ENCODE measurements around the gene USP7. TPM values are rescaled to one million over a fixed set of nuclear protein-coding genes. Genes with fewer than 3 reads are reported as not detected.
"Not testable (repeated sequence)": the region's sequence is repeated elsewhere in the genome, so short reads cannot be mapped to it uniquely, and the experiment has no call there.

Gene USP7
- total RNA-seq, 1 donor from 2014 or later, result 87.5 TPM

DNA sequence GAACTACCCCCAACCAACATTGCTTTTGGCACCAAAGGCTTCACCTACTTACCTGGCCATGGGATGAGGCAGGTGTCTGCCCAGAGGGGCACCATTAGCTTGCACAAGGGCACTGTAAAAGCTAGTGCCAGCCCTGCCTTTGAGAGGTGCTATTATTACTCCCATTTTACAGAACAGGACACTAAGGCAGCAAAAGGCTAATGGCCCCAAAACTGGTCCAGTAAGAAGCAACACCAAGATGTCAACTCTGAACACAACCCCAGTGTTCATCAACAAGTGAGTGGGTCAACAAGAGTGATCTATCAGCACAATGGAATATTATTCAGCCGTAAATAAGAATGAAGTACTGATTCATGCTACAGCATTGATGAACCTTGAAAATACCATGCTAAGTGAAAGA lies 7.7 kb upstream of the USP7 start:
- ATAC-seq, result no peak
- H3K4me3 ChIP-seq, result no peak overlapping the region
- H3K27ac ChIP-seq, result no peak overlapping the region
- TF ChIP-seq, protein P1, sequence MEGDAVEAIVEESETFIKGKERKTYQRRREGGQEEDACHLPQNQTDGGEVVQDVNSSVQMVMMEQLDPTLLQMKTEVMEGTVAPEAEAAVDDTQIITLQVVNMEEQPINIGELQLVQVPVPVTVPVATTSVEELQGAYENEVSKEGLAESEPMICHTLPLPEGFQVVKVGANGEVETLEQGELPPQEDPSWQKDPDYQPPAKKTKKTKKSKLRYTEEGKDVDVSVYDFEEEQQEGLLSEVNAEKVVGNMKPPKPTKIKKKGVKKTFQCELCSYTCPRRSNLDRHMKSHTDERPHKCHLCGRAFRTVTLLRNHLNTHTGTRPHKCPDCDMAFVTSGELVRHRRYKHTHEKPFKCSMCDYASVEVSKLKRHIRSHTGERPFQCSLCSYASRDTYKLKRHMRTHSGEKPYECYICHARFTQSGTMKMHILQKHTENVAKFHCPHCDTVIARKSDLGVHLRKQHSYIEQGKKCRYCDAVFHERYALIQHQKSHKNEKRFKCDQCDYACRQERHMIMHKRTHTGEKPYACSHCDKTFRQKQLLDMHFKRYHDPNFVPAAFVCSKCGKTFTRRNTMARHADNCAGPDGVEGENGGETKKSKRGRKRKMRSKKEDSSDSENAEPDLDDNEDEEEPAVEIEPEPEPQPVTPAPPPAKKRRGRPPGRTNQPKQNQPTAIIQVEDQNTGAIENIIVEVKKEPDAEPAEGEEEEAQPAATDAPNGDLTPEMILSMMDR (IDR thresholded peaks at IDR 0.05), result no peak
- H3K27me3 ChIP-seq, result no peaks in the 10 kb centered on the region
- DNase-seq, result no peak
- H3K36me3 ChIP-seq, result no peaks in the 10 kb centered on the region
- H3K9me3 ChIP-seq, result no peaks in the 10 kb centered on the region
- intact Hi-C loops (cut with DNase I), result no loop called here
- H3K4me1 ChIP-seq, result no peaks in the 10 kb centered on the region

DNA sequence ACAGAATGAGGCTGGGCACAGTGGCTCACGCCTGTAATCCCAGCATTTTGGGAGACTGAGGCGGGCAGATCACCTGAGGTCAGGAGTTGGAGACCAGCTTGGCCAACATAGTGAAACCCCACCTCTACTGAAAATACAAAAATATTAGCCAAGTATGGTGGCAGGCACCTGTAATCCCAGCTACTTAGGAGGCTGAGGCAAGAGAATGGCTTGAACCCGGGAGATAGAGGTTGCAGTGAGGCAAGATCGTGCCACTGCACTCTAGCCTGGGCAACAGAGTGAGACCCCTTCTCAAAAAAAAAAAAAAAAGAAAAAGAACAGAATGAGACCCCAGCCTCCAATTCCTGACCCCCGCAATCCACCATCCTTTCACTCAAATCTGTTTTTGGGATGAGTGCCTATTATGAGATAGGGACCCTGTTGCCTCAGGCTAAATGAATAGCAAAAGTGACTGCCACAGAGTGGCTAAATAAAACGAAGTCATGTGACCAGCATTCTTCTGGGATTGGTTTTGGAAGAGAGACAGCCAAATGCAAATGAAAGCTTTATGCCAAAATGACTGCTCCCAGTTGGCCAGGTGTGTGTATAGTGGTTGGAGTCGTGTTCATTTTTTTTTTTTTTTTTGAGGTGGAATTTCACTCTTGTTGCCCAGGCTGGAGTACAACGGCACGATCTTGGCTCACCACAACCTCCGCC lies 5.6 kb upstream of the USP7 start:
- intact Hi-C loops (cut with DNase I); DNase-seq; H3K4me1 ChIP-seq: not testable (repeated sequence)

DNA sequence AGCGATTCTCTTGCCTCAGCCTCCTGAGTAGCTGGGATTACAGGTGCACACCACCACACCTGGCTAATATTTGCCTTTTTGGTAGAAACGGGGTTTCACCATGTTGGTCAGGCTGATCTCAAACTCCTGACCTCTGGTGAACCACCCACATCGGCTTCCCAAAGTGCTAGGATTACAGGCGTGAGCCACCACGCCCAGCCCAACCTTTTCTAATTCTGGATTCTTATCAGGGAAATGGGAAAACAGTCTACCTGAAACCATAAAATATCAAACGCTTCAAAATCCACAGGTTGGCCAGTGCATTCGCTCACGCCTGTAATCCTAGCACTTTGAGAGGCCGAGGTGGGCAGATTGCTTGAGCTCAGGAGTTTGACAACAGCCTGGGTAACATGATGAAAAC lies 4.3 kb upstream of the USP7 start:
- H3K27ac ChIP-seq; H3K27me3 ChIP-seq; H3K36me3 ChIP-seq; intact Hi-C loops (cut with DNase I); ATAC-seq; H3K4me3 ChIP-seq; H3K9me3 ChIP-seq; DNase-seq; H3K4me1 ChIP-seq: not testable (repeated sequence)

More for the DNA sequence above, 5.6 kb upstream of the USP7 start:
- not testable (repeated sequence) for H3K4me3 ChIP-seq, H3K36me3 ChIP-seq, H3K27me3 ChIP-seq, H3K27ac ChIP-seq, H3K9me3 ChIP-seq, ATAC-seq

DNA sequence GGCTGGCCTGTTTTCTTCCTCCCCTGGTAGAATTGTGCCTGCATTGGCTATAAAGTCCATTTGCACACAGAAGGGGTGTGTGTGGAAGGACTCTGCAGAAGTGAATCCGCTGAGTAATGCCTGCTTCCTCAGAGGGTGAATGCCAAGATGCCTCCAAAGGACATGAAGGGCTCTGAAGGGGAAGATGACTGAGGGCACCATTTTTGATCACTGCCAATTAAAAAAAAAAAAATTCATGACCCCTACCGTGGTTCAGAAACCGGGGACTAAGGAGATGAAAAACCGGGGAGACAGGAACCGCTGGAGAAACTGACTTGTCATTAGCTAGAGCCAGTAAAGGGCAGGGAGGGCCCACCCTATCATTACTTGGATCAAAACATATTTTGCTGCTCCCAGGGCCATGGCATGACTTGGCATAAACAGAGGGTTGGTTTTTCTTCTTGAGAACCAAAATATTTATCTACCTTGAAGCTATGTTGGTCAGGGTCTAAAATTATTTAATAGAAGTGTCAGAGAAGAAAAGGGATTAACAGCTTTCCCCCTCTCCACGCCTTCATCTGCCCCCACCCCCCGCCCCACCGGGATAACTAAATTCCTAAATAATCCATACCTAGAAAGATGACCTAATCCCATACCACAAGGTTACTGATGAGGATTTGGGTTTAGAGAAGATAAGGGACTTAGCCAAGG lies 3.6 kb upstream of the USP7 start:
- Histone ChIP-seq H3K27me3 (no peaks in the 10 kb centered on the region), H3K27ac (no peak overlapping the region), H3K9me3 (no peaks in the 10 kb centered on the region), H3K4me1 (peaks cover 5% of the 10 kb centered on the region), H3K36me3 (no peaks in the 10 kb centered on the region), H3K4me3 (no peak overlapping the region)
- intact Hi-C loops (cut with DNase I), result no loop called here
- DNase-seq, result no peak
- peak; percentile 33 for ATAC-seq
- TF ChIP-seq, protein P1 (IDR thresholded peaks at IDR 0.05), result no peak

DNA sequence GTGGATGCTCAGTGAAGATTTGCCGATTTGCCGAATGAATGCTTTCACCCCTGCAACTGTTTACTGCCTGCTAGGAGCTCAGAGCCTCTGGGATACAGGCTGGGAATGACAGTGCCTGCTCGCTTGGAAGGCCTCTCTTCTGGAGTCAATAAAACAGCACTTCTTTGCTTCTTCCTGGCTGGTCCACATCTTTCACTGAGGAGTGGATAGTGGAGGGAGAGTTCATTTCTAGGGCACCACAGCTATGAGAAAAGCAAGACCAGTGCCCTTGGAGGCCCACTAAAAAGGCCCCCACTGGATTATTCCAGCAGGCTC lies 3.1 kb upstream of the USP7 start:
- Histone ChIP-seq H3K36me3 (no peaks in the 10 kb centered on the region), H3K4me1 (peaks cover 10% of the 10 kb centered on the region), H3K4me3 (no peak overlapping the region), H3K27me3 (no peaks in the 10 kb centered on the region), H3K27ac (no peak overlapping the region), H3K9me3 (no peaks in the 10 kb centered on the region)
- intact Hi-C loops (cut with DNase I), result no loop called here
- DNase-seq (no peak), ATAC-seq (no peak)
- TF ChIP-seq, protein P1 (IDR thresholded peaks at IDR 0.05), result no peak

DNA sequence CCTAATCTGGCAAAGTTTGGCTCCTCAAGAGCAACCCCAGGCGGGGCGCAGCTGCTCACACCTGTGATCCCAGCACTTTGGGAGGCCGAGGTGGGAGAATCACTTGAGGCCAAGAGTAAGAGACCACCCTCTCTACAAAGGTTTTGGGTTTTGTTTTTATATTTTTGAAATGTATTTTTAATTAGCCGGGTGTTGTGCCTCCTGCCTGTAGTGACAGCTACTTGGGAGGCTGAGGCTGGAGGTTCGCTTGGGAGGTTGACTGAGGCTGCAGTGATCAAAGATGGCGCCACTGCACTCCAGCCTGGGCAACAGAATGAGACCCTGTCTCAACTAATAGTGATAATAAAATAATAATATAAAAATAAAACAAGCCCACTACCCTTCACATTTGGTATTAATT lies 756 bp upstream of the USP7 start:
- DNase-seq (no peak), ATAC-seq (no peak)
- Histone ChIP-seq H3K4me3 (peak overlapping the region; percentile 69), H3K9me3 (no peaks in the 10 kb centered on the region), H3K27ac (peak overlapping the region; percentile 87), H3K4me1 (peaks cover 31% of the 10 kb centered on the region), H3K36me3 (no peaks in the 10 kb centered on the region), H3K27me3 (no peaks in the 10 kb centered on the region)
- intact Hi-C loops (cut with DNase I), result no loop called here
- TF ChIP-seq, protein P1 (IDR thresholded peaks at IDR 0.05), result no peak

Data from upper lobe of right lung (tissue), 1 donor.